Measurements from ENCODE around the gene KIR3DL2. TPM values are rescaled to one million over a fixed set of nuclear protein-coding genes. Genes with fewer than 3 reads are reported as not detected.
"Not testable (repeated sequence)": the region's sequence is repeated elsewhere in the genome, so short reads cannot be mapped to it uniquely, and the experiment has no call there.

Gene KIR3DL2
- total and polyA plus RNA-seq, 12 donors, result 0.03 to 0.15 TPM; not detected in 10

DNA sequence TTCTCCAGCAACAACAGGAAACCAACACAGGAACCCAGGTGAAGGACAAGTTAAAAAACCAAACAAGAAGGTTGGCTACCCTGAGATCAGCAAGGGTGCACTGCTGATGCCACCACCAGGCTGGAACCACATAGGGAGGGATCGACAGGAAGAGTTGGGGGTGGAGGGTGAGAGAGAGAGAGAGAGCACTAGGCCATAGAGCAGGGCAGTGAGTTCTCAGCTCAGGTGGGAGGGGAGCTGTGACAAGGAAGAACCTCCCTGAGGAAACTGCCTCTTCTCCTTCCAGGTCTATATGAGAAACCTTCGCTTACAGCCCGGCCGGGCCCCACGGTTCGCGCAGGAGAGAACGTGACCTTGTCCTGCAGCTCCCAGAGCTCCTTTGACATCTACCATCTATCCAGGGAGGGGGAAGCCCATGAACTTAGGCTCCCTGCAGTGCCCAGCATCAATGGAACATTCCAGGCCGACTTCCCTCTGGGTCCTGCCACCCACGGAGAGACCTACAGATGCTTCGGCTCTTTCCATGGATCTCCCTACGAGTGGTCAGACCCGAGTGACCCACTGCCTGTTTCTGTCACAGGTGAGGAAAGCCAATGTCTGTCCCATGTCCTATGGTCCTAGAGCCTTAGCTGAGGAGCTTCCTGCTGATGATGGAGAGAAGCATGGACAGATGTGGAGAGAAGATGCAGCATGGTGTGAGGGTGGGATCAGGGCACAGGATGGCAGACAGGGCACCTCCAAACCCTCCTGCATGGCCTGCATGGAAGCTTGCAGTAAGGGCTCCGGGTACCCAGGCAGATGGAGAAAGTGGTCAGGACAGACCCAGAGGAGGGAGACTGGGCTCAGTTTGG, 44.4 kb upstream of the KIR3DL2 start:
- Histone ChIP-seq H3K4me3 (no peak overlapping the region), H3K27ac (no peak overlapping the region), H3K36me3 (replicated peaks in 1 of 2) (no peaks in the 10 kb centered on the region), H3K27me3 (no peaks in the 10 kb centered on the region), H3K4me1 (replicated peaks in 1 of 2) (no peaks in the 10 kb centered on the region), H3K9me3 (replicated peaks in 1 of 3) (no peaks in the 10 kb centered on the region)
- no peak for DNase-seq
- intact Hi-C loops (cut with DNase I), result no loop called here
- 74 to 82% (median 80%) methylated on average over 14 of the region's 14 CpGs for WGBS, 4 donors
- TF ChIP-seq, protein P1, sequence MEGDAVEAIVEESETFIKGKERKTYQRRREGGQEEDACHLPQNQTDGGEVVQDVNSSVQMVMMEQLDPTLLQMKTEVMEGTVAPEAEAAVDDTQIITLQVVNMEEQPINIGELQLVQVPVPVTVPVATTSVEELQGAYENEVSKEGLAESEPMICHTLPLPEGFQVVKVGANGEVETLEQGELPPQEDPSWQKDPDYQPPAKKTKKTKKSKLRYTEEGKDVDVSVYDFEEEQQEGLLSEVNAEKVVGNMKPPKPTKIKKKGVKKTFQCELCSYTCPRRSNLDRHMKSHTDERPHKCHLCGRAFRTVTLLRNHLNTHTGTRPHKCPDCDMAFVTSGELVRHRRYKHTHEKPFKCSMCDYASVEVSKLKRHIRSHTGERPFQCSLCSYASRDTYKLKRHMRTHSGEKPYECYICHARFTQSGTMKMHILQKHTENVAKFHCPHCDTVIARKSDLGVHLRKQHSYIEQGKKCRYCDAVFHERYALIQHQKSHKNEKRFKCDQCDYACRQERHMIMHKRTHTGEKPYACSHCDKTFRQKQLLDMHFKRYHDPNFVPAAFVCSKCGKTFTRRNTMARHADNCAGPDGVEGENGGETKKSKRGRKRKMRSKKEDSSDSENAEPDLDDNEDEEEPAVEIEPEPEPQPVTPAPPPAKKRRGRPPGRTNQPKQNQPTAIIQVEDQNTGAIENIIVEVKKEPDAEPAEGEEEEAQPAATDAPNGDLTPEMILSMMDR (IDR thresholded peaks at IDR 0.05), result no peak
- TF ChIP-seq POLR2A (IDR thresholded peaks at IDR 0.05), result no peak

DNA sequence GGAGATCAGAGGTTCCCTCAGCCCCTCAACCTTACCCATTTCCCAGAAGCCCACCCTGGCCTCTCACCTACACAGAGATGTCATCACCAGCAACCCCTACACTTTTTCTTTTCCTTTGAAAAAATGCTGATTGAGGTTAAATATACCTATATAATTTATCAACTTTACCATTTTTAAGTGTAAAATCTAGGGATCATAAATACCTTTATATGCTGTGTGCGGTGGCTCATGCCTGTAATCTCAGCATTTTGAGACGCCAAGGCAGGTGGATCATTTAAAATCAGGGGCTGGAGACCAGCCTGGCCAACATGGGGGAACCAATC, 43.8 kb upstream of the KIR3DL2 start:
- H3K27me3 ChIP-seq, result no peaks in the 10 kb centered on the region

DNA sequence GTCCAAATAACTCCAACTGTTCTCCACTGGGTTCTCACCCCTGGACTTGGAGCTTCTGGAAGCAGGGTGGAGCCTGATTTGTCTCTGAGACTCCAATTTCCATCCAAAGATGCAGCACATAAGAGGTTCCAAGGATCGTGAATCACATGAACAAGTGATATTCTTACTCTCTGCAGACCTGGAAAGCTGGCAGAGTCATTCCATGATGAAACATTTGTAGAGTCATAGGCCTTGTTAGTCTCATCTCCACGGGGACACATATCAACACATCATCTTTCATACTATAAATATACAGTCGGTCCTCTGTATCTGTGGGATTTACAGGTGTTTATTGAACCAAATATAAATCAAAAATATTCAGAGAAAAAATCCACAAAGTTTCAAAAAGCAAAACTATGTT, 35.7 kb upstream of the KIR3DL2 start:
- DNase-seq; H3K27me3 ChIP-seq; H3K4me1 ChIP-seq (replicated peaks in 1 of 2); H3K9me3 ChIP-seq (replicated peaks in 1 of 3); H3K27ac ChIP-seq; H3K36me3 ChIP-seq (replicated peaks in 1 of 2); H3K4me3 ChIP-seq; intact Hi-C loops (cut with DNase I): not testable (repeated sequence)
- WGBS, 4 donors, result 31 to 67% (median 61%) methylated on average over 3 of the region's 3 CpGs

More for the DNA sequence above, 43.8 kb upstream of the KIR3DL2 start:
- H3K27ac ChIP-seq, result no peak overlapping the region
- H3K9me3 ChIP-seq (replicated peaks in 1 of 3), result no peaks in the 10 kb centered on the region
- no peaks in the 10 kb centered on the region for H3K36me3 ChIP-seq (replicated peaks in 1 of 2)
- intact Hi-C loops (cut with DNase I), result no loop called here
- no peak for DNase-seq
- TF ChIP-seq, protein P1 (IDR thresholded peaks at IDR 0.05), result no peak
- TF ChIP-seq POLR2A (IDR thresholded peaks at IDR 0.05), result no peak
- 56 to 84% (median 79%) methylated on average over 2 of the region's 2 CpGs for WGBS, 4 donors
- no peak overlapping the region for H3K4me3 ChIP-seq
- H3K4me1 ChIP-seq (replicated peaks in 1 of 2), result no peaks in the 10 kb centered on the region

DNA sequence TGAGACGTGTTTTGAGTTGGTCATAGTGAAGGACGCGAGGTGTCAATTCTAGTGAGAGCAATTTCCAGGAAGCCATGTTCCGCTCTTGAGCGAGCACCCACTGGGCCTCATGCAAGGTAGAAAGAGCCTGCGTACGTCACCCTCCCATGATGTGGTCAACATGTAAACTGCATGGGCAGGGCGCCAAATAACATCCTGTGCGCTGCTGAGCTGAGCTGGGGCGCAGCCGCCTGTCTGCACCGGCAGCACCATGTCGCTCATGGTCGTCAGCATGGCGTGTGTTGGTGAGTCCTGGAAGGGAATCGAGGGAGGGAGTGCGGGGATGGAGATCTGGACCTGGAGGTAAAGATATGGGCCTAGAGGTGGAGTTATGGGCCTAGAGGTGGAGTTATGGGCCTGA, 34.0 kb upstream of the KIR3DL2 start, which contains the start of gene KIR3DL1:
TSS of gene KIR3DL1 (plus strand) at position 218 of the 400 bp plus-strand sequence.
- H3K36me3 ChIP-seq (replicated peaks in 1 of 2); intact Hi-C loops (cut with DNase I); H3K4me1 ChIP-seq (replicated peaks in 1 of 2); H3K4me3 ChIP-seq; H3K27ac ChIP-seq; H3K27me3 ChIP-seq; H3K9me3 ChIP-seq (replicated peaks in 1 of 3); DNase-seq: not testable (repeated sequence)
- WGBS, 4 donors, result 84 to 97% (median 87%) methylated on average over 13 to 17 of the region's 17 CpGs

DNA sequence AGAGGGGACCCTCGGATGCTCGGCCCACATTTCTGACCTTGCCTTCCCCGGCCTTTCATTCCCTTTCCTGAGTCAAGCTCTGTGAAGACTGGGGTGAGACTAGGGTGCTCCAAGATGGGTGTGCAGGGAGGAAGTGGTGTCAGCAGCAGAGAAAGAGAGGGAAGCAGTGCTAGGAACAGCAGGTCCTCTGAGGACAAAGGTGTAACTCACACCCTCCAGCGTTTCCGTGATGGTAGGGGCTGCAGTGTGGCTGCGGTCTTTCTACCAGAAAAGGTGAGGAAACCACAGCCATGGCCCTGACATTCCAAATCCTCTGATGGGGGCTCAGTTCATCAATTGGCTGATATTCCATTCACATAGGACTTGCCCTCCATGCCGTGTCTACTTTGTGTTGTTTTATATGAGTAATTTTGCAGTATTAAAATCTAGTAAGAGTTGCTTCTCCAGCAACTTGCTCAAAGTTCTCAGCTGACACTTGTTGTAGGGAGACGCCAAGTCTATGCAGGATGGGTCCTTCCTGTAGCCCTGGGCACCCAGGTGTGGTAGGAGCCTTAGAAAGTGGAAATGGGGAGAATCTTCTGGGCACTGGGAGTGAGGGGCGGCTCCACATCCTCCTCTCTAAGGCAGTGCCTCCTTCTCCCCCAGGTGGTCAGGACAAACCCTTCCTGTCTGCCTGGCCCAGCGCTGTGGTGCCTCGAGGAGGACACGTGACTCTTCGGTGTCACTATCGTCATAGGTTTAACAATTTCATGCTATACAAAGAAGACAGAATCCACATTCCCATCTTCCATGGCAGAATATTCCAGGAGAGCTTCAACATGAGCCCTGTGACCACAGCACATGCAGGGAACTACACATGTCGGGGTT, 32.3 kb upstream of the KIR3DL2 start:
- no peak for TF ChIP-seq POLR2A (IDR thresholded peaks at IDR 0.05)
- TF ChIP-seq, protein P1 (IDR thresholded peaks at IDR 0.05), result no peak
- DNase-seq, result no peak
- Histone ChIP-seq H3K36me3 (replicated peaks in 1 of 2) (no peaks in the 10 kb centered on the region), H3K27me3 (no peaks in the 10 kb centered on the region), H3K9me3 (replicated peaks in 1 of 3) (no peaks in the 10 kb centered on the region), H3K27ac (no peak overlapping the region), H3K4me1 (replicated peaks in 1 of 2) (no peaks in the 10 kb centered on the region), H3K4me3 (no peak overlapping the region)
- WGBS, 4 donors, result 77 to 84% (median 81%) methylated on average over 11 to 15 of the region's 15 CpGs
- intact Hi-C loops (cut with DNase I), result no loop called here

DNA sequence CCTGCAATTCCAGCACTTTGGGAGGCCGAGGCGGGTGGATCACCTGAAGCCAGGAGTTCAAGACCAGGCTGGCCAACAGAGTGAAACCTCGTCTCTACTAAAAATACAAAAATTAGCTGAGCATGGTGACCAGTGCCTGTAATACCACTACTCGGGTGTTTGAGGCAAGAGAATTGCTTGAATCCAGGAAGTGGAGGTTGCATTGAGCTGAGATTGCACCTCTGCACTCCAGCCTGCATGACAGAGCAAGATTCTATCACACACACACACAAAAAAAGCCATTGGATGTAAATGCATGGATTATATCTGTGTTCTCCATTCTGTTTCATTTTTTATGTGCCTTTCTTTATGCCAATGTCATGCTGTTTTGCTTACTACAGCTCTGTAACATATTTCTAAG, 25.8 kb upstream of the KIR3DL2 start:
- H3K27ac ChIP-seq; H3K27me3 ChIP-seq; H3K4me1 ChIP-seq (replicated peaks in 1 of 2); intact Hi-C loops (cut with DNase I); H3K4me3 ChIP-seq; H3K36me3 ChIP-seq (replicated peaks in 1 of 2); DNase-seq; H3K9me3 ChIP-seq (replicated peaks in 1 of 3): not testable (repeated sequence)
- 49 to 72% (median 54%) methylated on average over 2 to 4 of the region's 4 CpGs for WGBS, 4 donors

DNA sequence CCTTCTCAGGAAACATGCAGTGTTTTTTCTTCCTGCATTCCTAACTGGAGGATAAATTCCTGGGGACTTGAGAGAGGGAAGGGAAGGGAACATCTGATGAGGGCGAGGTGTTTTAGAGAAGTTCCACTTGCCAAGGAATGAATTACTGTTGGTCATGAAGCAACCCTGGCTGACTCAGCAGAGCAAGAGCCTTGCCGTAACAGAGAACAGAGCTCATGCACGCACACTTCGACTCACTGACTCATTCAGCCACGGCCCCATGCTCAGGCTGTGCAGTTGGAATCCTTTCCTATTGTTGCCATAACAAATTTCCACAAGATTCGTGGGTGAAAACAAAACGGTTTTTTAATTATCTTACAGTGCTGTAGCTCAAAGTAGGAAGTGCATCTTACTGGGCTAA, 24.9 kb upstream of the KIR3DL2 start:
- H3K27me3 ChIP-seq; intact Hi-C loops (cut with DNase I); H3K9me3 ChIP-seq (replicated peaks in 1 of 3); H3K4me3 ChIP-seq; H3K27ac ChIP-seq; DNase-seq; H3K4me1 ChIP-seq (replicated peaks in 1 of 2); H3K36me3 ChIP-seq (replicated peaks in 1 of 2): not testable (repeated sequence)
- 38 to 54% (median 51%) methylated on average over 6 to 7 of the region's 7 CpGs for WGBS, 4 donors

DNA sequence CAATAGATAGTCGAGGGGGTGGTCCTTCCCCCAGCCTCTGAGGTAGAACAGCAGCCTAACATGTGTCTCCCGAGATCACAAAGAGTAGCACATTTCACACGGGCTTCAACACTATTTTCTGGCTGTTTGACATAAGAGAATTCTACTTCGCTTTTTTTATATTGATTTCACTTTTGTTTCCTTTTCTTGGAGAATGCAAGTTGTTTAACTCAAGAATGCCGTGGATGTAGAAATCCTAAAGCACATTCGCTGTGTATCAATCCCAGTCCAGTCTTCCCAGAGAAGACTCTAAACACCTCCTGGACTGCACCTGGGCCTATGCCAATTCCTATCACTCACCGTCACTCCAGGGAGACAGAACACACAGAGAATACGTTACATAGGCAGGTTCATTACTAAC, 22.2 kb upstream of the KIR3DL2 start:
- H3K4me1 ChIP-seq (replicated peaks in 1 of 2); H3K36me3 ChIP-seq (replicated peaks in 1 of 2); intact Hi-C loops (cut with DNase I); H3K4me3 ChIP-seq; DNase-seq; H3K9me3 ChIP-seq (replicated peaks in 1 of 3); H3K27me3 ChIP-seq; H3K27ac ChIP-seq: not testable (repeated sequence)
- WGBS, 4 donors, result 62 to 67% (median 64%) methylated on average over 6 to 8 of the region's 8 CpGs
